ENCODE data around the gene BORCS6. TPM values are rescaled to one million over a fixed set of nuclear protein-coding genes. Genes with fewer than 3 reads are reported as not detected.

The BORCS6 gene
- total RNA-seq (2014; rRNA removed; shearing (Covaris generic)) (3.9 and 5.6 TPM in 2 replicates), polyA plus RNA-seq (2016; fragmentation: Nextera tagmentation; extraction: Ambion mirVana) (3.4 and 4.5 TPM in 2 replicates)

- in situ Hi-C loops (cut with MboI) = no loop called here
- Histone ChIP-seq H3K79me2 (ENCODE audit: insufficient read depth) (peaks cover 11% of the 10 kb centered on the region; the same call in 1 of the 2 replicates), H3K9me2 (ENCODE audit: insufficient read depth) (no peaks in the 10 kb centered on the region), H3K4me1 (ENCODE audit: insufficient read depth) (peaks cover 10% of the 10 kb centered on the region), H3K9me3 (ENCODE audit: low read depth) (no peaks in the 10 kb centered on the region), H3K9ac (peak within 1 kb of the TSS; percentile 83), H3K4me2 (ENCODE audit: unreplicated experiment) (peak within 1 kb of the TSS; percentile 64), H3K36me3 (ENCODE audit: low read depth) (no peaks in the 10 kb centered on the region), H3K27me3 (replicated peaks; ENCODE audit: insufficient read depth) (no peaks in the 10 kb centered on the region), H3K27ac (peak within 1 kb of the TSS; percentile 80), H2AFZ (peak within 1 kb of the TSS; percentile 84), H3K4me3 (peak within 1 kb of the TSS; percentile 84), H3F3A (ENCODE audit: insufficient read depth) (peaks cover 19% of the 10 kb centered on the region), H4K20me1 (ENCODE audit: insufficient read depth) (no peaks in the 10 kb centered on the region)
- TF ChIP-seq EZH2phosphoT487 (IDR thresholded peaks at IDR 0.05; ENCODE audit: insufficient read depth, low read depth) (no peak), EZH2 (IDR thresholded peaks at IDR 0.05; ENCODE audit: insufficient read depth, poor library complexity, severe bottlenecking) (no peak)
- 1 to 2% methylated on average over 56 to 67 of the region's 70 CpGs for WGBS, 2 experiments (ENCODE audit: low coverage in 1 of 2, low lambda C conversion rate in 2 of 2, missing lambda C conversion rate in 2 of 2)
- DNase-seq = peak; percentile 99
These were observed at the start of gene BORCS6 for GRCh38 chr17:8189711-8190477. BORCS6 (minus strand) TSS chr17:8190180; CDS start chr17:8190140, 40 bp downstream.

- Histone ChIP-seq H3K4me3 (no peak overlapping the region), H3F3A (ENCODE audit: insufficient read depth) (no peaks in the 10 kb centered on the region), H4K20me1 (ENCODE audit: insufficient read depth) (no peaks in the 10 kb centered on the region), H3K27ac (no peak overlapping the region), H3K36me3 (ENCODE audit: low read depth) (0 out of 2 replicates have a peak, but pooled peaks cover 5% of the 10 kb centered on the region), H3K9me2 (ENCODE audit: insufficient read depth) (no peaks in the 10 kb centered on the region), H3K27me3 (replicated peaks; ENCODE audit: insufficient read depth) (no peaks in the 10 kb centered on the region), H3K4me2 (ENCODE audit: unreplicated experiment) (no peak overlapping the region), H3K9me3 (ENCODE audit: low read depth) (no peaks in the 10 kb centered on the region), H3K4me1 (ENCODE audit: insufficient read depth) (no peaks in the 10 kb centered on the region), H3K9ac (no peak overlapping the region), H2AFZ (no peak overlapping the region), H3K79me2 (ENCODE audit: insufficient read depth) (no peaks in the 10 kb centered on the region)
- no peak for TF ChIP-seq EZH2phosphoT487 (IDR thresholded peaks at IDR 0.05; ENCODE audit: insufficient read depth, low read depth)
- in situ Hi-C loops (cut with MboI) = no loop called here
- DNase-seq = no peak
- 95 to 98% methylated on average over 4 of the region's 4 CpGs for WGBS, 2 experiments (ENCODE audit: low coverage in 1 of 2, low lambda C conversion rate in 2 of 2, missing lambda C conversion rate in 2 of 2)
These were observed 47.9 kb upstream of the BORCS6 start for GRCh38 chr17:8237886-8238285.

GRCh38 chr17:8237175-8237574, 47.2 kb upstream of the BORCS6 start:
- Histone ChIP-seq H3K4me1 (ENCODE audit: insufficient read depth) (no peaks in the 10 kb centered on the region), H3K27me3 (replicated peaks; ENCODE audit: insufficient read depth) (no peaks in the 10 kb centered on the region), H3K4me2 (ENCODE audit: unreplicated experiment) (no peak overlapping the region), H3F3A (ENCODE audit: insufficient read depth) (no peaks in the 10 kb centered on the region), H2AFZ (no peak overlapping the region), H3K79me2 (ENCODE audit: insufficient read depth) (no peaks in the 10 kb centered on the region), H3K9me3 (ENCODE audit: low read depth) (no peaks in the 10 kb centered on the region), H3K4me3 (no peak overlapping the region), H4K20me1 (ENCODE audit: insufficient read depth) (no peaks in the 10 kb centered on the region), H3K36me3 (ENCODE audit: low read depth) (0 out of 2 replicates have a peak, but pooled peaks cover 8% of the 10 kb centered on the region), H3K9me2 (ENCODE audit: insufficient read depth) (no peaks in the 10 kb centered on the region), H3K9ac (no peak overlapping the region), H3K27ac (no peak overlapping the region)
- WGBS, 2 experiments (ENCODE audit: low coverage in 1 of 2, low lambda C conversion rate in 2 of 2, missing lambda C conversion rate in 2 of 2) = 92 to 93% methylated on average over 7 of the region's 7 CpGs
- in situ Hi-C loops (cut with MboI) = no loop called here
- no peak for TF ChIP-seq EZH2 (IDR thresholded peaks at IDR 0.05; ENCODE audit: insufficient read depth, poor library complexity, severe bottlenecking)
- TF ChIP-seq EZH2phosphoT487 (IDR thresholded peaks at IDR 0.05; ENCODE audit: insufficient read depth, low read depth) = no peak
- DNase-seq = no peak

- Histone ChIP-seq H3K9ac (no peak overlapping the region), H3K4me2 (ENCODE audit: unreplicated experiment) (no peak overlapping the region), H3K36me3 (ENCODE audit: low read depth) (0 out of 2 replicates have a peak, but pooled peaks cover 8% of the 10 kb centered on the region), H3K27ac (no peak overlapping the region), H3K4me3 (no peak overlapping the region), H3K9me2 (ENCODE audit: insufficient read depth) (no peaks in the 10 kb centered on the region), H4K20me1 (ENCODE audit: insufficient read depth) (no peaks in the 10 kb centered on the region), H3K4me1 (ENCODE audit: insufficient read depth) (no peaks in the 10 kb centered on the region), H3F3A (ENCODE audit: insufficient read depth) (no peaks in the 10 kb centered on the region), H3K9me3 (ENCODE audit: low read depth) (no peaks in the 10 kb centered on the region), H3K27me3 (replicated peaks; ENCODE audit: insufficient read depth) (no peaks in the 10 kb centered on the region), H2AFZ (no peak overlapping the region), H3K79me2 (ENCODE audit: insufficient read depth) (no peaks in the 10 kb centered on the region)
- TF ChIP-seq EZH2 (IDR thresholded peaks at IDR 0.05; ENCODE audit: insufficient read depth, poor library complexity, severe bottlenecking) = no peak
- in situ Hi-C loops (cut with MboI) = no loop called here
- 95 to 96% methylated on average over 7 of the region's 7 CpGs for WGBS, 2 experiments (ENCODE audit: low coverage in 1 of 2, low lambda C conversion rate in 2 of 2, missing lambda C conversion rate in 2 of 2)
- no peak for DNase-seq
These were observed 45.7 kb upstream of the BORCS6 start for GRCh38 chr17:8235676-8236075.
